ENCODE results near the gene EFCAB5. TPM values are rescaled to one million over a fixed set of nuclear protein-coding genes. Genes with fewer than 3 reads are reported as not detected.
"Not testable (repeated sequence)": the region's sequence is repeated elsewhere in the genome, so short reads cannot be mapped to it uniquely, and the experiment has no call there.

The EFCAB5 gene
- total RNA-seq, 1 donor from 2014 or later: not detected

- TF ChIP-seq CTCF (IDR thresholded peaks at IDR 0.05; ENCODE audit: insufficient read depth, low read length, severe bottlenecking): no peak
- Histone ChIP-seq H3K36me3 (ENCODE audit: control insufficient read depth, insufficient read depth, low read length) (no peaks in the 10 kb centered on the region), H3K4me3 (ENCODE audit: low read depth, low read length) (no peak overlapping the region), H3K27me3 (ENCODE audit: control insufficient read depth, insufficient read depth, low read length) (no peaks in the 10 kb centered on the region)
- DNase-seq (ENCODE audit: low read depth) (no peak), FAIRE-seq (no peak)
Observed at GRCh38 chr17:30002088-30002487, 60.7 kb downstream of the EFCAB5 start.

GRCh38 chr17:30005709-30006320 lies 64.4 kb downstream of the EFCAB5 start:
- Histone ChIP-seq H3K4me3 (ENCODE audit: low read depth, low read length) (no peak overlapping the region), H3K36me3 (ENCODE audit: control insufficient read depth, insufficient read depth, low read length) (no peaks in the 10 kb centered on the region), H3K27me3 (ENCODE audit: control insufficient read depth, insufficient read depth, low read length) (no peaks in the 10 kb centered on the region)
- FAIRE-seq (no peak), DNase-seq (ENCODE audit: low read depth) (peak; percentile 52)
- TF ChIP-seq CTCF (IDR thresholded peaks at IDR 0.05; ENCODE audit: insufficient read depth, low read length, severe bottlenecking): no peak

- H3K4me3 ChIP-seq (ENCODE audit: low read depth, low read length); H3K36me3 ChIP-seq (ENCODE audit: control insufficient read depth, insufficient read depth, low read length); FAIRE-seq; H3K27me3 ChIP-seq (ENCODE audit: control insufficient read depth, insufficient read depth, low read length); DNase-seq (ENCODE audit: low read depth): not testable (repeated sequence)
Observed at GRCh38 chr17:30011934-30012333, 70.5 kb downstream of the EFCAB5 start.

GRCh38 chr17:30021708-30022317 lies 80.4 kb downstream of the EFCAB5 start:
- no peaks in the 10 kb centered on the region for H3K36me3 ChIP-seq (ENCODE audit: control insufficient read depth, insufficient read depth, low read length)
- H3K4me3 ChIP-seq (ENCODE audit: low read depth, low read length): no peak overlapping the region
- peak; percentile 63 for TF ChIP-seq CTCF (IDR thresholded peaks at IDR 0.05; ENCODE audit: insufficient read depth, low read length, severe bottlenecking)
- DNase-seq (ENCODE audit: low read depth): peak; percentile 63
- no peaks in the 10 kb centered on the region for H3K27me3 ChIP-seq (ENCODE audit: control insufficient read depth, insufficient read depth, low read length)
- no peak for FAIRE-seq

- H3K36me3 ChIP-seq (ENCODE audit: control insufficient read depth, insufficient read depth, low read length); FAIRE-seq; DNase-seq (ENCODE audit: low read depth); H3K4me3 ChIP-seq (ENCODE audit: low read depth, low read length); H3K27me3 ChIP-seq (ENCODE audit: control insufficient read depth, insufficient read depth, low read length): not testable (repeated sequence)
Observed at GRCh38 chr17:30025325-30025724, 83.9 kb downstream of the EFCAB5 start.

- TF ChIP-seq CTCF (IDR thresholded peaks at IDR 0.05; ENCODE audit: insufficient read depth, low read length, severe bottlenecking): no peak
- FAIRE-seq: no peak
Observed at GRCh38 chr17:30027676-30028075, 86.2 kb downstream of the EFCAB5 start.

More at GRCh38 chr17:30027676-30028075, 86.2 kb downstream of the EFCAB5 start:
- Histone ChIP-seq H3K4me3 (ENCODE audit: low read depth, low read length) (no peak overlapping the region), H3K27me3 (ENCODE audit: control insufficient read depth, insufficient read depth, low read length) (peaks cover 2% of the 10 kb centered on the region), H3K36me3 (ENCODE audit: control insufficient read depth, insufficient read depth, low read length) (no peaks in the 10 kb centered on the region)
- DNase-seq (ENCODE audit: low read depth): no peak

All from bronchial epithelial cell (primary cell).